ENCODE data around the gene RALB.
"Not testable (repeated sequence)": the region's sequence is repeated elsewhere in the genome, so short reads cannot be mapped to it uniquely, and the experiment has no call there.

RALB gene

GRCh38 chr2:120224735-120225548, 27.7 kb upstream of the RALB start:
- DNase-seq (ENCODE audit: low read depth in 2 of 2) = no peak

DNA sequence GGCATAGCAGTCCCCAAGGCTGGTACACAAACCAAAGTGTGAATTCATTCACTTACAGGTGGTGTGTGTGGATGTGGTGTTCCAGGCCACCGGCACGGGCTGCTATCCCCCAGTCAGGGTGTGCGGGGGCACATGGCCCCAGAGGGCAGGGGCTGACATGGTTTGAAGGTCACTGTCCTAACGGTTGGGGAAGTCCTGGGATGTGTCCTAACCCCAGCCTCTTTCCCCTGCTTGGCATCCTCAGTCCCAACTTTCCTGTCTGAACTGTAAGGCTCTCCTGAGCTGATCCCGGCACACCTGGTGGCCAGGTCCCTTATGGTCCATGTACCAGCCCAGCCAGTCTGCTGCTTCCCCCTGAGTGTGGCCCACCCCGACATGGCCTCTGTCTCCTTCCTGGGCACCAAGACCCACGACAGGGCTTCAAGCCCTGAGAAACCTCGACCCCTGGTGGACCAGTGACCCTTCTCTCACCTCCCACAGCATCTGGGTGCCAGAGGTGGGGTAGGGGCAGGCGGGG, 27.0 kb upstream of the RALB start:
- no peak for DNase-seq (ENCODE audit: low read depth in 2 of 2)

DNA sequence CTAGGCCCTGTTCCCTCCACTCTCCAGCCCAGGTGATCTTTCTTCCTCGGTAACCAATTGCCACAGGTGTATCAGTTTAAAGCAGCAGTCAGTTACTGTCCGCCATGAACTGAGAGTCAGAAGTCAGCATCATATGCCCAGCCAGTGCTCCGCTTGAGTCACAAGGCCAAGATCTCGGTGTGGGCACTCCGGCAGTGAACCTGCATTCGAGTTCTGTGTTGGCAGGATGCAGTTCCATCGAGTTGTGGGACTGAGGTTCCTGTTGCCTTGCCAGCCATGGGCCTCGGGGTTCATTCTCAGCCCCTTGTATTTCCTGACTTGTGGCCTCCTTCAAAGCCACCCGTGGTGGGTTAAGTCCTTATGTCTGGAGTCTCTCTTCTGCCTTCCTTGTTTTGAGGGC, 26.3 kb upstream of the RALB start:
- DNase-seq (ENCODE audit: low read depth in 2 of 2) = no peak

- no peak for DNase-seq (ENCODE audit: low read depth in 2 of 2)
Measured at GRCh38 chr2:120227111-120227991, 25.3 kb upstream of the RALB start.

GRCh38 chr2:120228503-120228902, 24.1 kb upstream of the RALB start:
- no peak for DNase-seq (ENCODE audit: low read depth in 2 of 2)

- no peak for DNase-seq (ENCODE audit: low read depth in 2 of 2)
Measured at GRCh38 chr2:120229341-120229740, 23.3 kb upstream of the RALB start.

DNA sequence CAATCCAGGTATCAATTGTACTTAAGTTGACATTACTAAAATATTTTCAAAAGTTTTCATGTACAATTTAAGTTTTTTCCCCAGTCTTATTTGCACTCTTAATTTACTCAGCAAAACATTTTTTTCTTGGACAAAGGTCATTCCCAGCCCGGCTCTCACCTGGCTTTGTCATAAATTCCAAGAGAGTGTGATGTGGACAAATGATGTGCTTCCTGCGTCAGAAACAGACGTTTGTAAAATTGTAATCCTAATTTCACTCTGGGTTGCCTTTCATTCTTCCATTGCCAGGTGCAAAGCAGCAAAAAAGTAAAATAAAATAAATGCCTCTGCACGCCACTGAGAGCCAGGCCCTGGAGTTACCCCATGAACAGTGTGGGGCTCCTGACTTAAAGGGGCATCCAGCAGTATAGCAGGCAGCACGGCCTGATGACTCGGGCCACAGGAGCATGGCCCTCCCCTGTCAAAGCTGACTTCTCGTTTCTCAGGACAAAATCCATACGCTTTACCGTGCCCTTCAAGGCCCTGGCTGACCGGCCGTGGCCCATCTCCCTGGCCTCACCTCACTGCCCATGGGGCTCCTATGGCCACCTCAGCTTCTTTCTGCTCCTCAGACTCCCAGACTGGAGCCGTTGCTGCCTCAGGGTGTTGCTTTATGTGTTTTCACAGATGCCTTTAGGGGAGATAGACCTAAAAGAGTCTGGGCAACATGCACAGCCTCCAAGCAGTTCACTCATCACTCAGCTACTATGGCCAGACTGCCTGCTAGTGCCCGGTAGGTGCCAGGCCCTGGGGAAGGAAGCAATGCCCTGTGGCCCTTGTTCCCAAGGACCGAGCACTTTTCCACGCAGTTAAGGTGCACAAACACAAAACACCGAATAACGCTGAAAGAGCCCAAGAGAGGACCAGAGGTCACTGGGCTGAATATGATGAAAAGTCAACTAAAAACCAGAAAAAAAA, 21.9 kb upstream of the RALB start:
- DNase-seq (ENCODE audit: low read depth in 2 of 2) = no peak

DNA sequence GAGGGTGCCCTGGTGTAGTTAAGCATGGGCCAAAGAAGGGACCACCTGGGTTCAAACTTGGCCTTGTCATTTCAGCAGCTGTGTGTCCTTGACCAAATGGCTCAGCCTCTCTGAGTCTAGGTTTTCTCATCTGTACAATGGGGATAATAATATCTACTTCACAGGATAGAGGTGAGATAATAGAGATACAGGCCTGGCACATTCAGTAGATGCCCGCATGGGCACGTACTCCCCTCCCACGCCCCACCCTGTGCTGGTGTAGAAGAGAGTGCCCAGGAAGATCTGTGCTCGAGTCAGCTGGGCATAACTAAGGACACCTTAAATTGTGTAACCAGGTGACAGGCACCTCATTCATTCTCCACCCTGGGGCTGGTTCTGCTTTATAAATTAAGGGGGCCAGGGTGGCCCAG, 21.1 kb upstream of the RALB start:
- DNase-seq (ENCODE audit: low read depth in 2 of 2) = no peak

GRCh38 chr2:120231974-120232635, 20.5 kb upstream of the RALB start:
- DNase-seq (ENCODE audit: low read depth in 2 of 2) = no peak

DNA sequence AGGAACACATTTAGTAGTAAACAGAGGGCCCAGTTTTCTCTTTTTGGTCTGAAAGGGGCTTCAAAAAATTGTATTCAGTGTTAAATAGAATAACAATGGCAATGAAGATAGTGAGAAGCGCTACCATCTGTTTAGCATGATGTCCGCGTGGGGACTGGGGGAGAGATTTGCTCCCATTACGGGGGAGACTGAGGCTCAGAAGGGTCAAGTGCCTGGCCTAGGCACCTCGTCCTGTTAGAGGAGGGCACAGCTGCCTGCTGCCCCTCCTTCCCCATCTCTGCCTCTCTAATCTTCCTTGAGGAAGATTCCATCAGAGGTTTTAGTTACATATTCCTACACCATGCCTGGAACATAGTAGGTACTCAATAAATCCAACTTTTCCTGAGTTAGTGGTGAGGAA, 19.4 kb upstream of the RALB start:
- no peak for DNase-seq (ENCODE audit: low read depth in 2 of 2)

DNA sequence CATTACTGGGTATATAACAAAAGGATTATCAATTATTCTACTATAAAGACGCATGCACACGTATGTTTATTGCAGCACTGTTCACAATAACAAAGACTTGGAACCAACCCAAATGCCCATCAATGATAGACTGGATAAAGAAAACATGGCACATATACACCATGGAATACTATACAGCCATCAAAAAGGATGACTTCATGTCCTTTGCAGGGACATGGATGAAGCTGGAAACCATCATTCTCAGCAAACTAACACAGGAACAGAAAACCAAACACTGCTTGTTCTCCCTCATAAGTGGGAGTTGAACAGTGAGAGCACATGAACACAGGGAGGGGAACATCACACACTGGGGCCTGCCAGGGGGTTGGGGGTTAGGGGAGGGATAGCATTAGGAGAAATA, 17.5 kb upstream of the RALB start:
- not testable (repeated sequence) for DNase-seq (ENCODE audit: low read depth in 2 of 2)

- DNase-seq (ENCODE audit: low read depth in 2 of 2) = no peak
Measured at GRCh38 chr2:120235681-120236080, 17.0 kb upstream of the RALB start.

- DNase-seq (ENCODE audit: low read depth in 2 of 2) = no peak
Measured at GRCh38 chr2:120236316-120236715, 16.3 kb upstream of the RALB start.

DNA sequence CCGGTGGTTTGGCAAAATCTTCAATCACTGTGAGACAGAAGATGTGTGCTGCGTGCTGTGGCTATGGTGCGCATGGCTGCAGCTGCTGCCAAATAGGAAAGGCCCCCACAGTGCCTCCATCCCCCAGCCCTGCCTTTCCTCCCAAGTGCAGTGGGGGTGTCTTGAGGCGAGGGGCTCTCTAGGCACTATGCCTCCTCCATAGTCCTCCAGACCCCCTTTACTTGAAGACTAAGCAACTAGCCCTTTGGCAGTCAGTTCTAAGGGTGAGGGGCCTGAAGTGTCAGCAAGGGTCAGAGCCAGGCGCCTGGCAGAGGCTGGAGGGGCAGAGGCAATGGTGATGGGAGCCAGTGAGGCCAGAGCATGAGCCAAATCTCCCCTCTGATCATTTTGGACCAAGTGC, 15.9 kb upstream of the RALB start:
- no peak for DNase-seq (ENCODE audit: low read depth in 2 of 2)

DNA sequence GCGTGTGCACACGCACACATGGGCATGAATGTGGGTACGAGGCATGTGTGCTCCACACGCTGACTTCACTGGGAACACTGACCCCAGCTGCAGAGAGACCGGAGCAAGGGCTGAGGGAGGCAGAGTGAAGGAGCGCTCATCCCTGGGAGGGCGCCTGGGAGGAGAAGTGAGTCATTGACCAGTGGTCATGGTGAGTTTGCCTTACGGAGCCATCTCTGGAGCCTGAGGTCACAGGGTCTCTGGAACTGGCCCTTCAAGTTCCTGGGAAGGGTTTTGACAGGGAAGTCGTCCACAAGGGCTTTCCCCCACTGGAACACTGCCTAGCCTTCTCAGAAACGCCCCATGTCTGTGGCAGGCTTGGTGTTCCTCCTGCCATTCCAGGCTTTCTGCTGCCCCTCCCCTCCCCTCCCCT, 15.2 kb upstream of the RALB start:
- DNase-seq (ENCODE audit: low read depth in 2 of 2) = no peak

DNA sequence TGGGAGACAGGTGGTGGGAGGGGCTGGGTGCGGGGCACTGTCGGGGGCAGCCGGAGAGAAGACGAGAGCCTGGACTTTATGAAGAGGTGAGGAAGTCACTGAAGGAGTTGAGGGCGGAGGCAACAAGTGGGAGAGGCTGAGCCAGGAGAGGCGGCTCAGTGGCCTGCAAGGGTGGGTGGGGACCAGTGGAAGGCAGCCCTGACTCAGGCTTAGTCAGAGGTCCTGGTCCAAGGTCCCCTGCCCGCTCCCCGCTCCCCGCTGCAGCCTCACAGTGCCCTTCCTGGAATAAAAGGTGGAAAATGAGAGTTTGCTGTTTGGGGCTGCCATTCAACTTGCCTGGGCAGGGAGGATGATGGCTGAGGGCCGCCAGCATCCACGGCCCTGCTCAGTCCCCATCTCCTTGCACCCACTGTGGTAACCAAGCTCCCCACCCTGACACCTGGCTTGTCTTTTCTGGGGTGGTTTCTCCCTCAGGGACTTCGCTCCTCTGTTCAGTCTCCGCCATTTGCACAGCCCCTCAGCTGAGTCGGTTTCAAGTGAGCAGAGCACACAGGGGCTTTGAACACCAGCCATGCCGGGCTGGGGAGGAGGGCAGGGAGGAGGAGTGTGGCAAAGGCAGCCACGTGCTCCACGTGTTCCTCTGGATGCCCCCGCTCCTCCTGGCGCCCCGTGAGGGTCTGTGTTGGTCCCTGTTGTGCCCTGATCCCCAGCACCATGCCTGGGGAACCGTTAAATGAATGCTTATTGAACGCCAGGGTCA, 13.7 kb upstream of the RALB start:
- no peak for DNase-seq (ENCODE audit: low read depth in 2 of 2)

- peak in 1 of 2 experiments; percentile 52 for DNase-seq (ENCODE audit: low read depth in 2 of 2)
Measured at GRCh38 chr2:120239488-120240287, 13.0 kb upstream of the RALB start.

DNA sequence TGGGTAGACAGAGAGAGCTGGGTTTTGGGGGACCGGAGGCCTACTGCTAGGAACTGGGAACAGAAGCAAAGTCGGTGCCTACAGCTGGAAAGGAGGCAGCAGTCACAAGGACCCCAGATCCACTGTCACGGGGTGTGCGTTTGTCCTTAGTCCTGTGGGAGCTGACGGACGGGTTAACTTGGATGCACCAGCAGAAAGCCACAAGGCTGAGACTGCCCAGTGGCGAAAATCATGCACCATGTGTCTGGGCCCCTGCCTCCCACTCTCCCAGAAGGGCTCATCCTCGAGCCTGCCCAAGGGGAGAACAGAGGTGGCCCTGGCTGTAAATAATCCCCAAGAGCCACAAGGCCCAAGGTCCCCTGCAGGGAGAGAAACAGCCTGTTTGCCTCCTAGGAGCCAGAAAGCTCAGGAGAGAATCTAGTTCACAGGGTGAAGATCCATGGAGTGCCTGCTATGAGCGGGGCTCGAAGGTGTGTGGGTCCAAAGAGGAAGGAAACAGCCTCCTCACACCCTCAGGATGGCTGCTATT, 11.7 kb upstream of the RALB start:
- DNase-seq (ENCODE audit: low read depth in 2 of 2) = no peak

GRCh38 chr2:120241684-120242083, 11.0 kb upstream of the RALB start:
- DNase-seq (ENCODE audit: low read depth in 2 of 2) = no peak
